SHP77 (cell line): ENCODE results near the gene NAALADL2.
"Not testable (repeated sequence)": the region's sequence is repeated elsewhere in the genome, so short reads cannot be mapped to it uniquely, and the experiment has no call there.

Experiments
- DNase-seq, 2 experiments: peaks; one replicate each; lab custom pipeline; 2025; lab: John Stamatoyannopoulos, UW

NAALADL2 gene

GRCh38 chr3:175751089-175751488 lies 892.0 kb downstream of the NAALADL2 start:
- no peak for DNase-seq

GRCh38 chr3:175763948-175764347 lies 904.8 kb downstream of the NAALADL2 start:
- DNase-seq, result no peak

GRCh38 chr3:175764722-175765121 lies 905.6 kb downstream of the NAALADL2 start:
- no peak for DNase-seq

GRCh38 chr3:175770426-175770825 lies 911.3 kb downstream of the NAALADL2 start:
- DNase-seq, result no peak

- DNase-seq, result no peak
Observed at GRCh38 chr3:175777495-175777894, 918.4 kb downstream of the NAALADL2 start.

GRCh38 chr3:175777965-175778364 lies 918.8 kb downstream of the NAALADL2 start:
- no peak for DNase-seq

GRCh38 chr3:175778994-175779393 lies 919.9 kb downstream of the NAALADL2 start:
- DNase-seq, result no peak

GRCh38 chr3:175787109-175787508 lies 928.0 kb downstream of the NAALADL2 start:
- not testable (repeated sequence) for DNase-seq

GRCh38 chr3:175792245-175792644 lies 933.1 kb downstream of the NAALADL2 start:
- DNase-seq, result no peak

GRCh38 chr3:175798326-175798725 lies 939.2 kb downstream of the NAALADL2 start:
- no peak for DNase-seq

GRCh38 chr3:175805825-175806224 lies 946.7 kb downstream of the NAALADL2 start:
- DNase-seq, result no peak

GRCh38 chr3:175807175-175807574 lies 948.0 kb downstream of the NAALADL2 start:
- no peak for DNase-seq

GRCh38 chr3:175818811-175819464 lies 959.8 kb downstream of the NAALADL2 start:
- no peak for DNase-seq

- not testable (repeated sequence) for DNase-seq
Observed at GRCh38 chr3:175822766-175823491, 963.8 kb downstream of the NAALADL2 start.

GRCh38 chr3:175825016-175825580 lies 966.0 kb downstream of the NAALADL2 start:
- DNase-seq, result not testable (repeated sequence)

- no peak for DNase-seq
Observed at GRCh38 chr3:175826759-175827158, 967.6 kb downstream of the NAALADL2 start.

GRCh38 chr3:175829809-175830208 lies 970.7 kb downstream of the NAALADL2 start:
- not testable (repeated sequence) for DNase-seq

- not testable (repeated sequence) for DNase-seq
Observed at GRCh38 chr3:175835763-175836162, 976.6 kb downstream of the NAALADL2 start.

GRCh38 chr3:175836617-175837016 lies 977.5 kb downstream of the NAALADL2 start:
- DNase-seq, result no peak

GRCh38 chr3:175837962-175838361 lies 978.8 kb downstream of the NAALADL2 start:
- no peak for DNase-seq

GRCh38 chr3:175839366-175840005 lies 980.4 kb downstream of the NAALADL2 start:
- no peak for DNase-seq

- DNase-seq, result no peak
Observed at GRCh38 chr3:175851541-175851940, 992.4 kb downstream of the NAALADL2 start.

- no peak for DNase-seq
Observed at GRCh38 chr3:175852560-175852959, 993.4 kb downstream of the NAALADL2 start.
